Retinal pigment epithelial cell (primary cell): ENCODE data around the gene CARHSP1.

Source experiments
- DNase-seq: peaks from one replicate; pipeline ENCODE4 v3.0.0-alpha.2; 2010; ENCODE audit warnings: low read depth
- H3K4me3 ChIP-seq: 2 replicates; pipeline ENCODE4 v1.5.1; 2011; ENCODE audit warnings: mild to moderate bottlenecking, low read length, control low read depth, moderate library complexity
- CTCF ChIP-seq: conservative IDR thresholded peaks from 2 replicates; pipeline ENCODE4 v1.5.1; 2011; ENCODE audit warnings: low read depth, low read length, control low read depth, inconsistent platforms

CARHSP1 gene

GRCh38 chr16:8893426-8893825 is 24.6 kb upstream of the CARHSP1 start:
- no peak overlapping the region for H3K4me3 ChIP-seq
- TF ChIP-seq CTCF, result no peak
- DNase-seq, result no peak

- H3K4me3 ChIP-seq, result no peak overlapping the region
- no peak for DNase-seq
- TF ChIP-seq CTCF, result no peak
Measured at GRCh38 chr16:8892101-8892575, 23.3 kb upstream of the CARHSP1 start.

GRCh38 chr16:8890549-8890921 is 21.7 kb upstream of the CARHSP1 start:
- H3K4me3 ChIP-seq, result no peak overlapping the region
- TF ChIP-seq CTCF, result no peak
- no peak for DNase-seq

- no peak overlapping the region for H3K4me3 ChIP-seq
- DNase-seq, result no peak
- no peak for TF ChIP-seq CTCF
Measured at GRCh38 chr16:8889893-8890548, 21.2 kb upstream of the CARHSP1 start.

DNA sequence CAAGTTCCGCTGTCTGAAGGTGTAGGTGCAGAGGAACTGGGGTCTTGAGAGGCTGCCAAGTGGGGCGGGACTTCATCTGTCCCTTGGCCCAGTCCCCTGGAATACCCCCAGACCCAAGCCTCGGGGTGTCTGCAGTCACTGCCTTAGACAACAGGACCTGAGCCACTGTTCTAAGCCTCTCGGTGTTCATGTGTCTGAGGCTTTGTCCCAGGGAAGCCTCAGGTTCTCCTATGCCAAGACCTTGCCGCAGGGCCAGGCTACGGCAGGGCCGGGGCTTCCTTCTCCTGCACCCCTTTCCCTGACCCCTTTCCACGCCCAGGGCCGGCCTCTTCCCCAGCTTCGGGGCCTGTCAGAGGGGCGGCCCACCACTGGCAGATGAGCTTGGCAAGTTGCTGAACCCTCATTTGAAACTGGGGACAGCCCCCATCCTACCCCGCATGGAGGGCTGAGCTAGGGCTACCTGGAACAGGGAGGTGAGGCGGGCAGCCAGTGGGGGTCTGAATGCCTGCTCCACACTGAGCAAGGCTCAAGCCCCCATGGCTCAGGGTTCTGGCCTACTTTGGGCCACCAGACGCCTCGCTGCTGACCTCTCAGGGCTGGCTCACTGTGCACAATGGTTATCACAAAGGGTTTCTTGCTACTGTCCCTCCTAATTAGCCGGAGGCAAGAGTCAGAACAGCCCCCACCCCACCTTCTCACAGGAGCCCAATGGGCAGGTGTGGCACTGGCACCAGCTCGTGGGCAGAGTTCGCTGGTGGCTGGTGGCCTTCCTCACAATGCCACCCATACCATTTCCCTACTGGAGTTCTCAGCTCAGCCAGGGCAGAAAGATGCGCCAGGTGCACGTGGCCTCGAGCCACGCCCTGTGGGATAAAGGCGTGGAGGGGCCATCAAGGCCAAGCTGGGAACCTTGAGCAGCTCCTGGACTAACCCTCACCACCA is 20.4 kb upstream of the CARHSP1 start:
- no peak for DNase-seq
- TF ChIP-seq CTCF, result no peak
- no peak overlapping the region for H3K4me3 ChIP-seq

DNA sequence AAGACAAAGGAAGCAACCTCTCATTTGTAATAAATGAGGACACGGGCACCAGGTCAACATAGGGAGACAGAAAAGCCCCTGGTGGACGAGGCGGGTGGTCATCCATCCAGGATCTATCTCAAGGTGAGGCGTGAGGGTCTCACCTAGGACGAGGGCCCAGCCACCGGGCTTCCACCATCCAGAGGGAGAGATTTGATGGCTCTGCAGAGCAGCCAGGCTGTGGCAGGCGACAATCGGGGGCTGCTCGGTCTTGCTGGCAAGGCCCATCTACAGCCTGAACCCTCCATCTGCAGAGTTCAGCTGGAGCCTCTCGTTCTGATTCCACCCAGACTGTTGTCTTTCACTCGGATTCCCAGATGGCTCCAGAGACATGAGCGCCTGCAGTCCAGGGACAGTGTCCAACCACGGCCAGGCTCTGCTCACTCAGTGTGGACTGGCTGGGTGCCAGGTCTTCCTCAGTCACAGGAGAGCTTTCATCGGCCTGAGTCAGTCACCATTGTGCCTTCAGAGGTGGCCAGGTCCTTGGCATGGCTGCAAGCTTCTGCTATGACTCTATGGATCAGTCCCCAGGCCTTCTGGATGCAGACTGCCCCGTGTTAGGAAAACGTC is 19.2 kb upstream of the CARHSP1 start:
- no peak overlapping the region for H3K4me3 ChIP-seq
- no peak for TF ChIP-seq CTCF
- DNase-seq, result no peak
